HL-60 (cell line): Measurements from ENCODE around the gene LRRC72.

Experiments used
- DNase-seq, 2 experiments: peaks; one replicate each; pipeline ENCODE4 v3.0.0-alpha.2; 2010 to 2020; ENCODE audit warnings: low read depth in 1 of 2, low spot score in 1 of 2
- H3K27ac ChIP-seq: fragments of 250-450 bp; sonication (Bioruptor Pico); replicated peaks from 2 replicates; pipeline ENCODE4 v1.5.1; 2020; ENCODE audit warnings: mild to moderate bottlenecking, moderate library complexity
- H3K27me3 ChIP-seq: fragments of 250-450 bp; sonication (Bioruptor Pico); 2 replicates; pipeline ENCODE4 v1.5.1; 2021; ENCODE audit warnings: mild to moderate bottlenecking, moderate library complexity; ENCODE audit not compliant: insufficient read depth, poor library complexity, severe bottlenecking
- H3K4me3 ChIP-seq: replicated peaks from 2 replicates; pipeline ENCODE4 v1.5.1; 2011; ENCODE audit warnings: mild to moderate bottlenecking, control low read depth, low read length; ENCODE audit not compliant: insufficient read depth
- CTCF ChIP-seq: IDR thresholded peaks from one replicate; pipeline ENCODE4 v1.5.1; 2011; ENCODE audit warnings: low read length, control low read depth, inconsistent platforms; ENCODE audit not compliant: insufficient read depth
- GABPA ChIP-seq: IDR thresholded peaks from 2 replicates; pipeline ENCODE4 v1.6.1; 2012; ENCODE audit warnings: low read depth
- POLR2AphosphoS5 ChIP-seq: IDR thresholded peaks from 2 replicates; pipeline ENCODE4 v1.6.1; 2012; ENCODE audit warnings: low read depth
- REST ChIP-seq: IDR thresholded peaks from 2 replicates; pipeline ENCODE4 v1.6.1; 2012; ENCODE audit warnings: low read depth; ENCODE audit not compliant: insufficient replicate concordance
- SPI1 ChIP-seq: IDR thresholded peaks from 2 replicates; pipeline ENCODE4 v1.6.1; 2012; ENCODE audit warnings: low read depth, mild to moderate bottlenecking, borderline replicate concordance

The LRRC72 gene

GRCh38 chr7:16543456-16543855 lies 16.8 kb downstream of the LRRC72 start:
- no peak for DNase-seq
- no peak for TF ChIP-seq POLR2AphosphoS5
- no peak for TF ChIP-seq SPI1
- no peak for TF ChIP-seq REST
- H3K4me3 ChIP-seq, result no peak overlapping the region
- no peaks in the 10 kb centered on the region for H3K27me3 ChIP-seq
- no peak overlapping the region for H3K27ac ChIP-seq

- no peak for TF ChIP-seq SPI1
- TF ChIP-seq REST, result no peak
- no peak for TF ChIP-seq CTCF
- TF ChIP-seq GABPA, result no peak
Measured at GRCh38 chr7:16546921-16547505, 20.4 kb downstream of the LRRC72 start.

GRCh38 chr7:16548428-16548827 lies 21.8 kb downstream of the LRRC72 start:
- no peak overlapping the region for H3K27ac ChIP-seq
- no peak for DNase-seq
- TF ChIP-seq POLR2AphosphoS5 (no peak), REST (no peak), GABPA (no peak), SPI1 (no peak), CTCF (no peak)
- H3K27me3 ChIP-seq, result no peaks in the 10 kb centered on the region
- H3K4me3 ChIP-seq, result no peak overlapping the region

More at GRCh38 chr7:16546921-16547505, 20.4 kb downstream of the LRRC72 start:
- no peaks in the 10 kb centered on the region for H3K27me3 ChIP-seq
- H3K27ac ChIP-seq, result no peak overlapping the region
- no peak for DNase-seq
- H3K4me3 ChIP-seq, result no peak overlapping the region
